ENCODE measurements around the gene CGB5.

CGB5 gene

DNA sequence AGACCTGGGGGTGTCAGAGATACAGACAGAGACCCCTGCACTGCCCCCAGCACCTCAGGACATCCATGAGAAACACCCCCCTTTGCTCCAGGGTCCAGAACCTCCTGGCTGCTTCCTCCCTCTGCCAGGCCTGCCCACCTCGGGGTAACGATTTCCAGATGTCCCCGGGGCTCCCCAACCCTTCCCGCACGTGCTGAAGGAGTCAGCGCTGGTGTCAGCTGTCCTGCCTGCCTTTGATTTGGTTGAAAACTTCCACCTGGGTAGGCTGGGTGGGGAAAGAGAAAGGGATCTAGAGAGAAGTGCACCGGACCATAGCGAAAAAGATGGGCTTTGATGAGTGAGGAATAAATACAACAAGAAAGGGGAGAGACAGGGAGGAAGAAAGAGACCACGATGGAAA lies 15.4 kb downstream of the CGB5 start:
- no peak for DNase-seq

DNA sequence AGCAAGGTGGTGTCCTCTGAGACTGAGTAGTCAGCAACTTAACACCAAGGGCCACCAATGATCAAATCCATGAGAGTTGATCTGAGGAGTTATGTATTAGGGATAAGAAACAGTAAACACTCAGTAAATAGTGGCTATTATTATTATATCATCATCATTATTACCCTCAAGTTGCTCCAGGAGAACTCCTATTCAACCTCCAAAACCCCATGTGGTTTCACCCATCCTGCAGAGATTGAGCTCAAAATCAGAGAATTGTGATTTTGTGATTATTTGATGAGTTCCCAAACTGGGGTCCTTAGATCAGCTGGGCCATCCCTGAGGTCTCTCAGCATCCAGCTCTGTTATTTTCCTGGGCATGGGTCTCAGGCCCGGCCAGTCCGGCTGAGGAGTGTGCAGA lies 17.4 kb downstream of the CGB5 start:
- no peak for DNase-seq

DNA sequence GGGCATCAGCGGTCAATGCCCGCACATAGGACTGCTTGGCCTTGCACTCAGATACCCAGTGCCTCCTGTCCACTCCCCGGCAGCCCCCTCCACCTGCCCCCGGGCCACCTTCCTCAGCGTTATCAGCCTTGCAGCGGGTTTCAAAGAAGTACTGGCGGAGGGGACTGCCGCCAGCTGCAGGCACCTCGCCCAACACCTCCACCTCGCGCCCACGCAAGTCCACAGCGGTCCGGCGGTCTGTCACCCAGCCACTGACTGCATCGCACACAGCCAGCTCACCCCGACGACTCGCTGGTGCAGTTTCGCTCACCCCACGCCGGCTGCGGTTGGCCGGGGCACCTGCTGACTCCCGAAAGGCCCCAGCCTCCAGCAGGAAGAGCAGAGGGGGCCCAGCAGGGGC lies 17.8 kb downstream of the CGB5 start:
- DNase-seq, result no peak

DNA sequence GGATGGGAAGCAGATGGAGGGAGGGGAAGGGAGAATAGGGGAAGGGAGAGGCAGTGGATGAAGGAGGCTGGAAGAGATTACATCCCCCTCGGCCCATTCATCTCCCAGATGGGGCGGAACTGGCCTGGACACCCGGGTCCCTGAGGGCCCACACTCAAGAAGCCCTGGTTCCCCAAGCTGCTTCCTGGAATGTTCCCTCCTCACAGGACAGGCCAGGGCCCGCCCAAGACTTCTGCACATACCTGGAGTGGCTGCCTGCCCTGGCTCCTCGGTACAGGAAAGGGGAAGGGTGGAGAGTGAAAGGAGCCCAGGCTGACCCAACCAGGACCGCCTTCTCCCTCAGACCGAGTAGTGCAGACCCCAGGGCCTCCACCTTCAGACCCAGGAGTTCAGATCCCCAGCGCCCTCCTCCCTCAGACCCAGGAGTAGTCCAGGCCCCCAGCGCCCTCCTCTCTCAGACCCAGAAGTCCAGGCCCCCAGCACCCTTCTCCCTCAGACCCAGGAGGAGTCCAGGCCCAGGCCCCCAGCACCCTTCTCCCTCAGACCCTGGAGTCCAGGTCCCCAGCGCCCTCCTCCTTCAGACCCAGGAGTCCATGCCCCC lies 20.5 kb downstream of the CGB5 start:
- DNase-seq, result no peak

DNA sequence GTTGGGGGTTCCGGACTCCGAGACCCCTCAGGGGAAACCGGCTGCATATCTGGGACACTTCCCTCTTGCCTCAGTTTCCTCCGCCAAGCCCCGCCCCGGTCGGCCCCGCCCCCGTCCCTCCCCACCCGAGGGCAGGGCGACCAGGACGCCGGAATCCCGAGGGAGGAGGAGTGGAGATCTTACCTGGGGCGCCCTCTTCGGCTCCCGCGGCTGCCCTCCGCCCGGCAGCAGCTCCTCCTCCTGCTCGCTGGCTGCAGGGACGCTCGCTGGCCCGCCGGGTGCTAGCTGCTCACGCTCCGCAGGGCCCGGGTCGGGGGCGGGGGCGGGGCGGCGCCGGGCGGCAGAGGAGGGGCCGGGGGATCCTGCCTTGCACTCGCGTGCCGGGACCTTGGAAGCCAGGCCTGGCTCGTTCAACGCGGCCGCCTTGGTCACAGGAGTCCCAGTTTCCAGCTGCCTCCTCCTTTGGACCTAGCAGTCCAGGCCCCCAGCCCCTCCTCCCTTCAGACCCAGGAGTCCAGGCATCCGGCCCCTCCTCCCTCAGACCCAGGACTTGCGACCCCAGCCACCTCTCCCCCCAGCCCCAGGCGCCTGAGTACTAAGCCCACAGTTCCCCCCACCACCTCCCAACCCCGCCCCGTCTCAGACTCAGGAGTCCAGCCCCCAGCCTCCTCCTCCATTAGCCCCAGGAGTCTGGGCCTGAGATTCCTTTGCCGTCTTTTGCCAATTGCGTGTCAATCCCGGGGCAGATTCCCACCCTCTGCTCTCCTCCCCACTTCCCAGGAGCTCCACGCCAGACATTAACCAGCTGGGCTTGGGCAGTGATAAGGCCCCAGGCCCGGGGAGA lies 21.3 kb downstream of the CGB5 start, which contains the start of gene NTF4:
NTF4 (minus strand) TSS at position 51 of the 844 bp plus-strand sequence. CDS start 2,821 bp downstream, outside the sequence.
- DNase-seq, result no peak

DNA sequence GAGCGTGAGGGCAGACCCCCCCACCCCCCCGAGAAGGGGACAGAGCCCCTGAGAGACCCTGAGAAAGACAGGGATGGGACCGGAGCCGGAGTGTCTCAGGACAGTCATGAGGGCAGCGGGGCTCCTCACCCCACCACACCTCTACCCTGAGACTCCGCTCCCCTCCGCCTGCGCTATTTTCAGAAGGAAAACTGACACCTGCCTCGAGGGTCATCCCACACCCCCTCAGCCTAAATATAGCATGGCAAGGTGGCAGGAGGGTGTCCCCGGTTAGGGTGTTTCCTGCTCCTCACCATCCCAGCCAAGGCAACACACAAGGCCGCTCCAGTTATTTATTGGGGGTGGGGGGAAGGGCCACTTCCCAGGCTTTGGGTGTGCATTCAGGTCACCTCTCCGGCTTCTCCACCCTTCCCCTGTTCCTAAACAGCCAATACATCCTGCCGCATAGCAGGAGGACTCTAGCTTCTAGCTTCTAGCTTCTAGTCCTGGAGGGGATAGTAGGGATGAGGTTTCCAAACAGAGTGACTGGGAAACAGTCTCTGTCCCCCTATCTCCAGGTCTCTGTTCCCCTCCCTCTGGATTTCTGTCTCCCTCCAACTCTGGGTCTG lies 22.4 kb downstream of the CGB5 start:
- no peak for DNase-seq

DNA sequence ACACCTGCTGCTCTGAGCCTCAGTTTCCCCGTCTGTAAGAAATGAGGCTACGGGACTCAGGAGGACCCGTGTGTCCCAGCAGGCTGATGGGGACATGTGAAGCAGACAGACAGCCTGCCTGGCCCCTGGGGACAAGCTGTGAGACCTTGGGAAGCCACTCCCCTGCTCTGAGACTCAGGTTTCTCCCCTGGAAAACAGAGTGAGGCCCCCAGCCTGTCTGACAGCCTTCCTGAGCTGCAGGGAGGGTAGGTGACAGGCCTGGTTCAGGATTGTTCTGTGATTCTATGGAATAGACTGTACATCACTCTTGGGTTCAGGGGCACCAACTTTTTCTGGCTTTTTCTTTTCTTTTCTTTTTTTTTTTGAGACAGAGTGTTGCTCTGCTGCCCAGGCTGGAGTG lies 23.9 kb downstream of the CGB5 start:
- DNase-seq, result no peak

DNA sequence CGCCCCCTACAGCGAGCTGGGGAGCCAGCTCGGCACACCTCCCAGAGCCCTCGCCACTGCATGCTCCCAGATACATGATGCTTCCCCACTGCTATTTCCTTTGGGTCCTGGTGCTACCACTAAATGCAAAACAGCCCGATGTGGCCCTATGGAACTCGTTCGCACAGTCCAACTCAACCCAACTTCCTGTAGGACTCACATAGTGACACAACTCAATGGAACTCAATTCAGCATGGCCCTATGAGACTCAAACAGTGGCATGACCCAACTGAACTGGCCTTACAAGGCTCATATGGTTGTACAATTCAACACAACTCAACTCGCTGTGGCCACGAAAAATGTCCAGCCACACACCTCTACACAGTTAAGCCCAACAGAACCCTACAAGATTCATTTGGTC lies 25.4 kb downstream of the CGB5 start:
- no peak for DNase-seq

DNA sequence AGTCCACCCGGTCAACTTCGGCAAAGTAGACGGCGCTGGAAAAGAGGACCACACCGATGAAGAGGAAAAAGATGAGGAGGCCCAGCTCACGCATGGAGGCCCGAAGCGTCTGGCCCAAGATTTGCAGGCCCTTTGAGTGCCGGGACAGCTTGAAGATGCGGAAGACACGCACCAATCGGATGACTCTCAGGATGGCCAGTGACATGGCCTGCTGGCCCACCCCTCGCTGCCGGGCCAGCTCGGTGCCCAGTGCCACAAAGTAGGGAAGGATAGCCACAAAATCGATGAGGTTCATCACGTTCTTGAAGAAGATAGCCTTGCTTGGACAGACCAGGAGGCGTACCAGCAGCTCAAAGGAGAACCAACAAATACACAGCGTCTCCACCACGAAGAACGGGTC lies 26.8 kb downstream of the CGB5 start:
- DNase-seq, result no peak

DNA sequence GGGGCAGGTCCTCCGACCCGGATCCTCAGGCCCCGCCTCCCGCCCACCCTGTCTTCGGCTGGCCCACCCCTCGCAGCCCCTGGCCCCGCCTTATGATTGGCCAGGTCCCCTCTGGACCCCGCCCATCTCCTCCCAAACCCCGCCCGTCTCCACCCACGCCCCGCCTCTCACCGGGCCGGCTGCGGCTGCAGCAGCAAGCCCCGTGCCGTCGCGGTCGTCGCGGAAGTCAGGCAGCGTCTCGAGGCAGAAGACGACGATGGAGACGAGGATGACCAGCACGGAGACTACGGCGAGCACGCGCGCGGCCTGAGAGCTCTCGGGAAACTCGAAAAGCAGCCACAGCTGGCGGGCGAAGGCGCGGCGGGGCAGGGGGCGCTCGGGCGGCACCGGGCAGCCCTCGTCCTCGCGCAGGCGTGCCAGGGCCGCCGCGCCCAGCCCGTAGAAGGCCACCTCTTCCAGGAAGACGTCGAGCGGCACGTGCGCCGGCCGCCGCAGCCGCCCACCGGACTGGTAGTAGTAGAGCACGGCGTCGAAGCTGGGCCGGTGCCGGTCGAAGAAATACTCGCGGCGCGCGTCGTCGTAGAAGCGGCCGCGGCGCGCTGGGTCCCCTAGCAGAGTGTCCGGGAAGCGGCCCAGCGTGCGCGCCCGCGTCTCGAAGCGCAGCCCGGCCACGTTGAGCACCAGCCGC lies 28.4 kb downstream of the CGB5 start:
- peak; percentile 68 for DNase-seq

DNA sequence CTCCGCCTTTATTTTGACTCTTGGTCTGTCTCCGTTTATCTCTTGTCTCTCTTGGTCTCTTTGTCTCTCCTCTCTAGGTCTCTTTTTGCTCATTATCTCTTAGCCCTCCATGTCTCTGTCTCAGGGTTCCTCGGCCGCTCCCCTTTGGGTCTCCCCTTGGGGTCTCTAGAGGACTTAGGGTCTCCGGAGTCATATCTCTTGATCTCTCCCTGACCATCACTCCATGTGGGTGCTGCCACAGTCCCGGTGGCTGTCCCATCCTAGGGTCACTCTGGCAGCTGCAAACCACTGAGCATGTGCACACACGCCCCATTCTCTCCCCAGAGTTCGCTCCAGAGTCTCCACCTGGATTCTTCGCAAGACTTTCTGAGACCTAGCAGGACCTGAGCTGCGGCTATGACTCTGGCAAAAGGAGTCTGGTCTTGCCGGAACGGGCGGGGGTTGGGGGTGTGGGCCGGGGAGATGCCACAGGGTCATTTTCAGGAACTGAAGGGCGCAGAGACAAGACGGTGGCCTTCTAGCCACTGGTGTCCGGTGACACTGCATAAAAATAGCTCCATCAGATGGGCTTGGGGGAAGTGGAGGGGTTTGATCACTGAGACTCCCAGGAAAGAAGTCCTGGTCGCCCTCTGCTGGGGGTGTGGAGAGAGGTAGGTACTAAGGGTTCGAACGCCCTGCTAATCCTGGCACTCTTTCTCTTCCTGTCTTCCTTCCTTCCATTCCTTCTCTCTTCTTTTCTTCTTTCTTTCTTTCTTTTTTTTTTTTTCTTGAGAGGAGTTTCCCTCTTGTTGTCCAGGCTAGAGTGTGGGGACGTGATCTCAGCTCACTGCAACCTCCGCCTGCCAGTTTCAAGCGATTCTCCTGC lies 30.1 kb downstream of the CGB5 start:
- no peak for DNase-seq

DNA sequence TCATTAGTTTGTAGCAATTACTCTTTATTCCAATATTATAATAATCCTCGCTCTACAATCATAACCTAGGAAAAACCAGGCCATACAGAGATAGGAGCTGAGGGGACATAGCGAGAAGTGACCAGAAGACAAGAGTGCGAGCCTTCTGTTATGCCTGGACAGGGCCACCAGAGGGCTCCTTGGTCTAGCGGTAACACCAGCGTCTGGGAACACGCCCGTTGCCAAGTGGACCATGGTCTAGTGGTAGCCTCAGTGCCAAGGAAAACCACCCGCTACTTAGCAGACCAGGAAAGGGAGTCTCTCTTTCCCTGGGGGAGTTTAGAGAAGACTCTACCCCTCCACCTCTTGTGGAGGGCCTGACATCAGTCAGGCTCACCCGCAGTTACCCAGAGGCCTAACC lies 31.2 kb downstream of the CGB5 start:
- DNase-seq, result peak; percentile 63

DNA sequence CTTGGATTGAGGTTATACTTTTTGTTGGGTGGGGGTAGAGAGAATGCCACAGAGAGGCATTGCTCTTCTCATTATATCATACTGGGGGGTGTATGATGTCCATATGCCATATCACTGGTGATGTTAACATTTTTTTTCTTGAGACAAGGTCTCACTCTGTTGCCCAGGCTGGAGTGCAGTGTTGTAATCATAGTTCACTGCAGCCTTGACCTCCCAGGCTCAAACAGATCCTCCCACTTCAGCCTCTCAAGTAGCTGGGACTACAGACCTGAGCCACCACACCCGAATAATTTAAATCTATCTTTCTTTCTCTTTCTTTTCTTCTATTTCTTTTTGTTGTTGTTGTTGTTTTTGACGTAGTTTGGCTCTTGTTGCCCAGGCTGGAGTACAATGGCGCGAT lies 36.7 kb downstream of the CGB5 start:
- no peak for DNase-seq

DNA sequence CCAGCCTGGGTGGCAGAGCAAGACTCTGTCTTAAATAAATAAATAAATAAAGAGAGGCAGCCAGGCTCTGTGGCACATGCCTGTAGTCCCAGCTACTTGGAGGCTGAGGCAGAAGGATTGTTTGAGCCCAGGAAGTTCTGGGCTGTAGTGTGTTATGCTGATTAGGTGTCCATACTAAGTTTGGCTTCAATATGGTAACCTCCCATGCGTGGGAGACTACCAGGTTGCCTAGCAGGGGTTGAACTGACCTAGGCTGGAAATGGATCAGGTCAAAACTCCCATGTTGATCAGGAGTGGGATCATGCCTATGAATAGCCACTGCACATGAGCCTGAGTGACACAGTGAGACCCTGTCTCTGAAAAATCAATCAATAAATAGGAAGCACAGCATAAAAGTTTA lies 37.6 kb downstream of the CGB5 start:
- DNase-seq, result no peak

DNA sequence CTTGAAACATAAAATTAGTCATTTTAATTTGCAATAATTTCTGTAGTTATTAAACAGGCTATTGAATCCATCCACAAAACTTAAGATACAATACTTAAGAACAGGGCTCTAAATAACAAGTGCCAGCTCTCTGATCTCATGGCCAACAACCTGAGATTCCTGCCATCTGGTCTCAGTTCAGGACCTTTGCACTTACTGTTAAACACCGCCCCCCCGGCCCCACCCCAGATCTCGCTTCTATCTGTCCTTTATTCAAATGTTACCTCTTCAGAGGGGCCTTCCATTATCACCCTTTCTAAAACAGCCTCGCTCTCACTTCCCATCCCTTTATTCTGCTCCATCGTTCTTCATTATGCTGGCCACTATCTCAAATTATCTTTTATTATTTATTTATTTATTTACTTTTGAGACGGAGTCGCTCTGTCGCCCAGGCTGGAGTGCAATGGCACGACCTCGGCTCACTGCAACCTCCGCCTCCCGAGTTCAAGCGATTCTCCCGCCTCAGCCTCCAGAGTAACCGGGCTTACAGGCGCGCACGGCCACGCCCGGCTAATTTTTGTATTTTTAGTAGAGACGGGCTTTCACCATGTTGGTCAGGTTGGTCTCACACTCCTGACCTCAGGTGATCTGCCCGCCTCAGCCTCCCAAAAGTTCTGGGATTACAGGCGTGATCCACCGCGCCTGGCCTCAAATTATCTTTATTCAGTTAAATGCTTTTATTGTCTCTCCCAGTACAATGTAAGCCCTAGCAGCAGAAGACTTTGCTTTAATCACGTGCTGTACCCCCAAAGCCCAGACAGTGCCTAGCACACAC lies 40.8 kb downstream of the CGB5 start:
- DNase-seq, result no peak

DNA sequence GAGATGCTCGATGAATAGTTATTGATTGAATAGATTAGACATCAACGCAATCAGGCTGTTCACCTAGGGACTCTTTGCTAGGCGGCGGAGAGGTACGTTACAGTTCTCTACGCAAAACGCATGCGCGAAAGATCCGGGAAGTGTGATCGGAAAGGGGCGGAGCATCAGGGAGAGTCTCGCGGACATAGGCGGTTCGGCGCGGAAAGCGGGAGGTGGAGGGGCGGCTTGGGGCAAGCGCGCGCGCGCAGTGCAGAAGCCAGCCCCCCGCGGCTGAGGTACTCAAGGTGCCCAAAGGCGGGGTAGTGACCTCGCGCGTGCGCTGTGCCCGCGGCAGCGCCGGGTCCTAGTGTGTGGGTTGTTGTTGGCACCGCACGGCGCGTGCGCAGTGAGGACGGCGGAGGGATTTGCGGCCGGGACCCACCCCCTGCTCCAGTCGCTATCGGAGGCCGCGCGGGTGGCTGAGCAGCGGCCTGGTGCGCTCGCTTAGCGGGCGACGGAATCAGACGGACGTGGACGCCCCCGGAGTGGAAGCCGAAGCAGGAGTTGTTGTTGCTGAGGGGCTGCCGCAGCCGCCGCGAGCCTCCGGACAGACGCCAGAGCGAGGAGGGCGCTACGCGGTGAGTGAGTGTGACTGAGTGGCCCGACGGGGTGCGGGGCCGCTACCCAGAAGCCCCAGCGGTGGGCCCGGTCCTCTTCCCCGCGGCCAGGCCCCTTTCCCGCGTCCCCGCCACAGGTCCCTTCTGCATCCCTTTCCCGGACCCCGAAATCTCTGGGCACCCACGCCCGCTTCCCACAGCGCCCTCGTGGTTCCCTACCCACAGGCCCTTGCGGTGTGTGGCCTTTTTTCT lies 41.6 kb downstream of the CGB5 start, which contains the start of gene SNRNP70:
SNRNP70 (plus strand) TSS at position 432 of the 848 bp plus-strand sequence. CDS start 964 bp downstream, outside the sequence.
- DNase-seq, result peak; percentile 100

DNA sequence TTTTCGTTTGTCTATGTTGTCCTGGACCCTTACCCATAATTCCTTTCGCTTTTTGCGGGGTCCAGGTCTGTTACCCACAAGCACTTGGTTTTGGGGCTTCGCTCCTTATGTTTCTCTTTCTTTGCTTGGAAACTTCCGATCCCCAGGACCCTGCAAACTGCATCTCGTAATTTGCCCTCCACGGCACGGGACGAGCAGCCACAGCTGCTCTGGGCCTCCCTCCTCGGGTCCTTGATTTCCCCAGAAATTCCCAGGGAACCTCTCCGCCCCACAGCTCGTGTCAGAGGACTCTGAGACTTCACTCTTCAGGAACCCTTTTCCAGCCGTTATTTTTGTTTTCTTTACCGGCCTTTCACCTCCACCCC lies 42.2 kb downstream of the CGB5 start:
- no peak for DNase-seq

DNA sequence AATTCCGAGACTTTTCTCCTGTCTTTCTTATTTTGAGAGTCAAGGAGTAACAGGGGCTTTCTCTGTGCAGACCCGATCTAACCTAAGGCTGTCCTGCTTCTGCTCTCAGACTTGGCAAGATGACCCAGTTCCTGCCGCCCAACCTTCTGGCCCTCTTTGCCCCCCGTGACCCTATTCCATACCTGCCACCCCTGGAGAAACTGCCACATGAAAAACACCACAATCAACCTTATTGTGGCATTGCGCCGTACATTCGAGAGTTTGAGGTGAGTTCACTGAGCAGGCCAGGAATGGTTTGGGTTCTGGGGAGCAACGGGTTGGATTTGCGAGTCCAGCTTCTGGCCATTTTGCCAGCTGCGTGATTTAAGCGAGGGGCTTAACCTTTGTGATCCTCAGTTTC lies 42.6 kb downstream of the CGB5 start:
- DNase-seq, result no peak

DNA sequence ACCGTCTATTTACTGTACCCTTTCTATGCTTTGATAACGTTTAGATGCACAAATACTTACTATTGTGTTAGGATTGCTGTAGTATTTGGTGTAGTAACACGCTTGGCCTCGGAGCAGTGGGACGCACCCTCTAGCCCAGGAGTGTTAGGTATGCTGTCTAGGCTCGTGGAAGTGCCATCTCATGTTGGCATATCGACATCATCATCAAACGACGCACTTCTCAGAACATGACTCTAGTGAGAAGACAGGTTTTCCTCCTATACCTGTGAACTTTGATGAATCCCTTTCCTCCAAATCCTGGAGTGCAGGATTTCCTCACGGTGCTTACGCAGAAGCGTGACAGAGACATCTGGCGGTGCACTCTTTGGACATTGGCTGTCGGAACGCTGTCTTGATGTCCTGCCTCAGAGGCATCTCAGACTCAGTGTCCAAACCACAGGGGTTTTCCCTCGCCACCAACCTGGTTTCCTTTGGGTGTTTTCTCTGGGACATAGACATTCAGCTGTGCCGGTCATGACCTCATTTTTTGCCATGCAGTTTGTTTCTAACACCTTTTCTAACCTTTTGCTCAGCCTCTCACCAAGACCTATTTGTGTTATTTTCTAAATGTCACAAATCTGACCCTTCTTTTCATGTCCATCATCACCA lies 47.9 kb downstream of the CGB5 start:
- no peak for DNase-seq

DNA sequence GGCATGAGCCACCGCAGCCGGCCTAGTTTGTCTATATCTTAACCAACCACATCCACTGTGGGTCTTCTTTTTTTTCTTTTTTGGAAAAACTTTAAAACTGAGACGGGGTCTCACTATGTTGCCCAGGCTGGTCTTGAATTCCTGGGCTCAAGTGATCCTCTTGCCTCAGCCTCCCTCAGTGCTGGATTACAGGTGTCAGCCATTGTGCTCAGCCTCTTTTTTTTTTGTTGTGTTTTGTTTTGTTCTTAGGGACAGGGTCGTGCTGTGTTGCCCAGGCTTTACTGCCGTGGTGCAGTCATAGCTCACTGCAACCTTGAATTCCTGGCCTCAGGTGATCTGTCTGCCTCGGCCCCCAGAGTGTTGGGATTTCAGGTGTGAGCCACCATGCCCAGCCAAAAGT lies 49.0 kb downstream of the CGB5 start:
- no peak for DNase-seq

Data from retina (tissue), 1 donor.